ENCODE results near the gene CCDC124. TPM values are rescaled to one million over a fixed set of nuclear protein-coding genes. Genes with fewer than 3 reads are reported as not detected.

Gene CCDC124
- total RNA-seq, 2 donors from 2014 or later = 56.7 to 65.5 TPM

- Histone ChIP-seq H3K27me3 (no peaks in the 10 kb centered on the region), H3K4me3 (no peak overlapping the region), H3K9me3 (no peaks in the 10 kb centered on the region), H3K36me3 (no peaks in the 10 kb centered on the region), H3K4me1 (no peaks in the 10 kb centered on the region), H3K27ac (no peak overlapping the region)
- no peak for DNase-seq (ENCODE audit: low spot score)
- TF ChIP-seq CTCF (IDR thresholded peaks at IDR 0.05) = no peak
Measured at GRCh38 chr19:17893766-17894165, 39.0 kb upstream of the CCDC124 start.

DNA sequence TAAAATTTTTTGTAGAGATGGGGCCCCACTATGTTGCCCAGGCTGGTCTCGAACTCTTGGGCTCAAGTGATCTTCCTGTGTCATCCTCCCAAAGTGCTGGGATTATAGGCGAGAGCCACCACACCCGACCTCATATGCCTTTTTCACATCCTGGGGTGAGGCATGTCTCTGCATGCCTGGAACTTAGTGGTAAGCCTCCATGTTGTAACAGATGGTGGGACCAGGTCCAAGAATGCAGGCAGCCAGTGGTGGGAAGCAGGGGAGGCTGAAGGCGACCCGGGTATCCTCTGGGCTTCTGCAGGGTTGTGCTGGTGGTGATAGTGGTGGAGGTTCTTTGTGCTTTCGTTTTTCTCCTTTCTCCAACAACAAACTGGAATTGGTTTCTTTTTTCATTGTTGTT, 30.1 kb upstream of the CCDC124 start:
- H3K4me3 ChIP-seq = no peak overlapping the region
- no peaks in the 10 kb centered on the region for H3K36me3 ChIP-seq
- H3K4me1 ChIP-seq = no peaks in the 10 kb centered on the region
- no peak for DNase-seq (ENCODE audit: low spot score)
- H3K27ac ChIP-seq = no peak overlapping the region
- no peaks in the 10 kb centered on the region for H3K27me3 ChIP-seq
- H3K9me3 ChIP-seq = peaks cover 0 to 5% of the 10 kb centered on the region in 2 donors
- no peak for TF ChIP-seq CTCF (IDR thresholded peaks at IDR 0.05)

- H3K4me1 ChIP-seq = no peaks in the 10 kb centered on the region
- no peaks in the 10 kb centered on the region for H3K27me3 ChIP-seq
- H3K36me3 ChIP-seq = no peaks in the 10 kb centered on the region
Measured at GRCh38 chr19:17908244-17908643, 24.6 kb upstream of the CCDC124 start.

GRCh38 chr19:17909003-17909732, 23.6 kb upstream of the CCDC124 start:
- Histone ChIP-seq H3K4me1 (no peaks in the 10 kb centered on the region), H3K4me3 (no peak overlapping the region), H3K9me3 (peaks cover 5 to 28% of the 10 kb centered on the region in 2 donors), H3K27me3 (no peaks in the 10 kb centered on the region), H3K27ac (no peak overlapping the region), H3K36me3 (no peaks in the 10 kb centered on the region)
- TF ChIP-seq CTCF (IDR thresholded peaks at IDR 0.05) = no peak
- no peak for DNase-seq (ENCODE audit: low spot score)

More at GRCh38 chr19:17908244-17908643, 24.6 kb upstream of the CCDC124 start:
- H3K27ac ChIP-seq = no peak overlapping the region
- DNase-seq (ENCODE audit: low spot score) = no peak
- peaks cover 5 to 22% of the 10 kb centered on the region in 2 donors for H3K9me3 ChIP-seq
- TF ChIP-seq CTCF (IDR thresholded peaks at IDR 0.05) = no peak
- no peak overlapping the region for H3K4me3 ChIP-seq

DNA sequence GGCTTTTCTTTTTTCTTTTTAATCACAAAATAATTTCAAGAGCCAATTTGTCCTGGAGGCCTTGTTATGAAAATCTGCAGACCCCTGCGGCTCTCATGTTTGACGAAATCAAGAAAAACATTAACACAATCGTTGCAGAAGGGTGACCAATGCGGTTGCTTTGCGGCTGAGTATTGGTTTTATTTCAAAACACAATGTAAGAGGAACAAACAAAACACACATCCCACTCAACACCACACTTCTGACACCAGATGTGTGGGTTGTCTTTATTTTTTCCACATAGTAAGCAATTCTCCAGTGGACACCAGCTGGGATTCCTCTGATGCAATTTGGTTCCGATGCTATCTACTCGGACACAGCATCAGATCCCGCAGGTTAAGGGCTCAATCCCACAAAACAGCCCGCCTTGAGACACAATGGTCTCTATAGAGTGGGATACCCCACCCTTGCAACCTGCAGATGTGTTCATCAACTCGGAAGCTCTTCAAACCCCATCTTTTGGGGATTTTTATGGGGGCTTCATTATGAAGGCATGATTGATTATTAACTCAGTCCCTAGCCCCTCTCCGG, 21.9 kb upstream of the CCDC124 start:
- DNase-seq (ENCODE audit: low spot score) = no peak
- H3K4me3 ChIP-seq = no peak overlapping the region
- H3K27ac ChIP-seq = no peak overlapping the region
- no peaks in the 10 kb centered on the region for H3K36me3 ChIP-seq
- no peaks in the 10 kb centered on the region for H3K27me3 ChIP-seq
- peaks cover 5 to 28% of the 10 kb centered on the region in 2 donors for H3K9me3 ChIP-seq
- TF ChIP-seq CTCF (IDR thresholded peaks at IDR 0.05) = no peak
- H3K4me1 ChIP-seq = no peaks in the 10 kb centered on the region

Data from right atrium auricular region (tissue), 2 donors.